ENCODE data around the gene SIL1. TPM values are rescaled to one million over a fixed set of nuclear protein-coding genes. Genes with fewer than 3 reads are reported as not detected.

Gene SIL1
- total RNA-seq, 4 donors from 2014 or later, result 20.3 to 39.2 (median 29.1) TPM

DNA sequence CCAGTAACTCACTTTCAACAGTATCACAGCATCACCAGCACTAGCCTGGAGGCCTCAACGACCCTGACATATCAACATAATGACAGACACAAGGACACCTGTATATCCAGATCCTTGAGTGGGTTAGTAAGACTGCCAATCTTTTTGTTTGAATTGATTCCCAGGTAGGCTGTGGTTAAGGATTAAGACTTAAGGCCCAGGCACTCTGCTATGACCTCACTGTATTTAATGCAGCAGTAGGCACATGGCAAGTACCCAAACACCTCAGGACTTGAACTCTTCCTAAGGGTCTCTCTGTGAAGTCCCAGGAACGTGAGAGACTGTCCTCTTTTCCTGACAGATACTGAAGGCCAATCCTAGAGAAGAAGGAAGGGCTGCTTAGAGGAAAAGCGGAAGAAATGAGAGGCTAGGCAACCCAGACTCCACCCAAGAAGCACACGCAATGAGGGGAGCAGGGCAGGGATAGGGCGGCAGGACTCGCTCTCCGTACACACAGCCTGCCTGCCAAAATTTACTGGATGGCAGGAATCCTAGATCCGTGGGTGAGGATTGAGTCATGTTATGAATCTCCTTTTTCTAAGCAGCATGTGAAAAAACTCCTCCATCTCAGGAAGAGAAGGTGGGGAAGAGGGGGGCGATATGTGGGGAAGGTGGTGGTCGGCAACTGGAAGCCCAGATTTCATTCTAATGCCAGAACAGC is 93.4 kb downstream of the SIL1 start:
- TF ChIP-seq, protein P1, sequence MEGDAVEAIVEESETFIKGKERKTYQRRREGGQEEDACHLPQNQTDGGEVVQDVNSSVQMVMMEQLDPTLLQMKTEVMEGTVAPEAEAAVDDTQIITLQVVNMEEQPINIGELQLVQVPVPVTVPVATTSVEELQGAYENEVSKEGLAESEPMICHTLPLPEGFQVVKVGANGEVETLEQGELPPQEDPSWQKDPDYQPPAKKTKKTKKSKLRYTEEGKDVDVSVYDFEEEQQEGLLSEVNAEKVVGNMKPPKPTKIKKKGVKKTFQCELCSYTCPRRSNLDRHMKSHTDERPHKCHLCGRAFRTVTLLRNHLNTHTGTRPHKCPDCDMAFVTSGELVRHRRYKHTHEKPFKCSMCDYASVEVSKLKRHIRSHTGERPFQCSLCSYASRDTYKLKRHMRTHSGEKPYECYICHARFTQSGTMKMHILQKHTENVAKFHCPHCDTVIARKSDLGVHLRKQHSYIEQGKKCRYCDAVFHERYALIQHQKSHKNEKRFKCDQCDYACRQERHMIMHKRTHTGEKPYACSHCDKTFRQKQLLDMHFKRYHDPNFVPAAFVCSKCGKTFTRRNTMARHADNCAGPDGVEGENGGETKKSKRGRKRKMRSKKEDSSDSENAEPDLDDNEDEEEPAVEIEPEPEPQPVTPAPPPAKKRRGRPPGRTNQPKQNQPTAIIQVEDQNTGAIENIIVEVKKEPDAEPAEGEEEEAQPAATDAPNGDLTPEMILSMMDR (IDR thresholded peaks at IDR 0.05), result no peak
- no peak for TF ChIP-seq POLR2A (IDR thresholded peaks at IDR 0.05; ENCODE audit: low read depth)
- peak; percentile 71 to 76 for TF ChIP-seq POLR2AphosphoS5 (IDR thresholded peaks at IDR 0.05)
- Histone ChIP-seq H3K27me3 (no peaks in the 10 kb centered on the region), H3K27ac (replicated peaks in 1 of 4) (peak overlapping the region; percentile 78 to 87 (median 84)), H3K4me3 (peak overlapping the region in 2 of 4 donors; percentile 15 to 30), H3K36me3 (peaks cover 0 to 6% (median 0%) of the 10 kb centered on the region in 4 donors), H3K9me3 (no peaks in the 10 kb centered on the region), H3K4me1 (peaks cover 21 to 65% (median 61%) of the 10 kb centered on the region in 4 donors)
- DNase-seq (ENCODE audit: extremely low spot score), result no peak
- 29% methylated on average over 10 of the region's 10 CpGs for WGBS
- intact Hi-C loops (cut with DNase I), result loop anchor here (5.0 kb wide), 1 partner anchor 78 kb away; no protein-coding TSS in a partner anchor

DNA sequence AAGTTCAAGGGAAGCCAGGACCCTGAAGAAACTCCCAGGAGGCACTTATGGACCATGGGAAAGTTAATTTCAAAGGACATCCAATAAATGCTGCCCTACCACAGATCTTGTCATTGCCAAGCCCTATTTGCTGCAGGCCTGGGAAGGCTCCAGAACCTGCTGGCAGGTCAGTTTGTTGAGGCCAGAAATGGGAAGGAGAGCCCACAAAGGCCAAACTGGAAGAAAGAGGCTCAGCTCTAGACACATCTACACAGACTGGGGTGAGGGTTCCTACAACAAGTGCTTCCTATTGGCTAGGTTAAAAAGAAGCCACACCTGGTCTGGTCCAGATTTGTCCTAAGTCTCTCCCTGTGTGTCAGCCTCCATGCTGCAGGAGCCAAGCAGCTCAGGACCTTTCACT is 94.4 kb downstream of the SIL1 start:
- H3K27ac ChIP-seq (replicated peaks in 1 of 4), result peak overlapping the region; percentile 78 to 87 (median 84)
- peaks cover 21 to 57% (median 53%) of the 10 kb centered on the region in 4 donors for H3K4me1 ChIP-seq

DNA sequence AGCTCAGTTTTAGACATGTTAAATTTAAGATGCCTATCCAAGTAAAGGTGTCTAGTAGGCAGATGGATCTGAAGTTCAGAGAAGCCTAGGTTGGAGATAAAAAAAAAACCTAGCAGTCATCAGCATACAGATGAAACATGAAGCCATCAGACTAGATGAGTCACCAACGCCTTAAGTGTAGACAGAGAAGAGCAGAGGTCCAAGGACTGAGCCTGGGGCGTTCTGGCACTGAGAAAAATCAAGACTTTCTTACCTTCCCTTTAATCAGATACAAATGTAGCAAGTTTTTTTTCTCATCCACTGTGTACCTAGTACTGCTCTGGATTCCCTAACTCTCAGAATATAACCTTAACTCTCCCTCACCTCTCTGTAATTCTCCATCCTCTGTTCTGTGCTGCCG is 97.3 kb downstream of the SIL1 start:
- DNase-seq (ENCODE audit: extremely low spot score), result no peak
- TF ChIP-seq, protein P1 (IDR thresholded peaks at IDR 0.05), result no peak
- TF ChIP-seq POLR2AphosphoS5 (IDR thresholded peaks at IDR 0.05) (no peak), POLR2A (IDR thresholded peaks at IDR 0.05; ENCODE audit: low read depth) (no peak), EP300 (IDR thresholded peaks at IDR 0.05) (no peak)
- Histone ChIP-seq H3K27ac (replicated peaks in 1 of 4) (no peak overlapping the region), H3K4me1 (peaks cover 13 to 32% (median 29%) of the 10 kb centered on the region in 4 donors), H3K27me3 (no peaks in the 10 kb centered on the region), H3K4me3 (no peak overlapping the region), H3K9me3 (no peaks in the 10 kb centered on the region), H3K36me3 (peaks cover 0 to 6% (median 0%) of the 10 kb centered on the region in 4 donors)
- intact Hi-C loops (cut with DNase I), result no loop called here
- WGBS, result 87% methylated on average over 3 of the region's 3 CpGs

More for the DNA sequence above, 94.4 kb downstream of the SIL1 start:
- Histone ChIP-seq H3K27me3 (no peaks in the 10 kb centered on the region), H3K9me3 (no peaks in the 10 kb centered on the region), H3K36me3 (peaks cover 0 to 6% (median 0%) of the 10 kb centered on the region in 4 donors), H3K4me3 (no peak overlapping the region)
- no peak for TF ChIP-seq POLR2A (IDR thresholded peaks at IDR 0.05; ENCODE audit: low read depth)
- no peak for TF ChIP-seq POLR2AphosphoS5 (IDR thresholded peaks at IDR 0.05)
- no peak for TF ChIP-seq EP300 (IDR thresholded peaks at IDR 0.05)
- TF ChIP-seq, protein P1 (IDR thresholded peaks at IDR 0.05), result no peak
- no peak for DNase-seq (ENCODE audit: extremely low spot score)
- intact Hi-C loops (cut with DNase I), result no loop called here

DNA sequence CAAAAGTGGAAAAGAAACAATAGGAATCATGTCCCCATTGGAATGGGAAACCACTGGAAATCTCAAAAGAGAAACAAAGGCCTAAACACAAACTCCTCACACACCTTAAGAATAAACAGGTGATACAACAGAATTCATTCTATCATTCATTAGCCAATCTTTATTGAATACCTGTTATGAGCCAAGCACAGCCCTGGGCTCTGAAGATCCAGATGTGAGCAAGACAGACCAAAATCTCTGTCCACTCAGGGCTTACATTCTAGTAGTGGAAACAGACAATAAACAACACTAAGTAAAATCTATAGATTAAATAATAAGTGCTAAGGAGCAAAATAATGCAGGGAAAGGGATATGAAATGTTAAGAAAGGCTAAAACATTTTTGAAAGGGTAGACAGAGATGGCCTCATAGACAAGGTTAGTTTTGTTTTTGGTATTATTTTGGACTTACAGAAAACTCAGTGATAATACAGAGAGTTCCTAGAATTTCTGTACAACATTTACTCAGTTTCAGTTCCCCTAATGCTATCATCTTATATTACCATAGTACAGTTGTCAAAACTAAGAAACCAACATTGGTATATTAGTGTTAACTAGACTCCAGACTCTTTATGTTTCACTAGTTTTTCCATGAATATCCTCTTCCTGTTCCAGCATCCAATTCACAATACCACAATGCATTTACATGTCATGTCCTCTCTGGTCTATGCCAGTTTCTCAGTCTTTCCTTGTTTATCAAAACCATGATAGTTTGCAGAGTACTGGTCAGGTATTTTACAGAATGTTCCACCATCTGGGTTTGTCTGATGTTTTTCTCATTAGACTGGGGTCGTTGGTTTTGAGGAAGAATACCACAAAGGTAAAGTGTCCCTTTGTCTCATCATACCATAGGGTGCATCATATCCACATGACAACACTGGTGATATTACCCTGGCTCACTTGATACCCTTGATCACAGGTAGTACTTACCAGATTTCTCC is 103.7 kb downstream of the SIL1 start:
- WGBS, result 62% methylated on average over 1 of the region's 1 CpG
- intact Hi-C loops (cut with DNase I), result no loop called here
- H3K9me3 ChIP-seq, result no peaks in the 10 kb centered on the region

More for the DNA sequence above, 103.7 kb downstream of the SIL1 start:
- no peak for DNase-seq (ENCODE audit: extremely low spot score)
- Histone ChIP-seq H3K36me3 (no peaks in the 10 kb centered on the region), H3K27ac (replicated peaks in 1 of 4) (no peak overlapping the region), H3K4me1 (peaks cover 7 to 11% (median 8%) of the 10 kb centered on the region in 4 donors), H3K27me3 (no peaks in the 10 kb centered on the region), H3K4me3 (no peak overlapping the region)
- TF ChIP-seq EP300 (IDR thresholded peaks at IDR 0.05) (no peak), POLR2A (IDR thresholded peaks at IDR 0.05; ENCODE audit: low read depth) (no peak), POLR2AphosphoS5 (IDR thresholded peaks at IDR 0.05) (no peak)
- TF ChIP-seq, protein P1 (IDR thresholded peaks at IDR 0.05), result no peak

Measured in esophagus muscularis mucosa (tissue), 4 donors.